Naive thymus-derived CD8-positive, alpha-beta T cell (primary cell): Measurements from ENCODE around the gene LTBP1. TPM values are rescaled to one million over a fixed set of nuclear protein-coding genes. Genes with fewer than 3 reads are reported as not detected.

ENCODE experiments used
- ATAC-seq, 2 donors: fragments of 150-1000 bp; cut with Tn5 transposase in 1 of 2; sonication (Bioruptor Pico), chemical (Tn5 transposase) in 1 of 2; 1 replicate in 1 of 2; 2 replicates in 1 of 2; pipeline ENCODE4 v1.10.0; 2021; ENCODE audit warnings: mild to moderate bottlenecking in 2 of 2, moderate library complexity in 2 of 2
- POLR2A ChIA-PET: fragments of 350-600 bp; sonication (Branson Sonifier 250); formaldehyde crosslinking; loops from one replicate; lab custom pipeline; 2021; ENCODE audit warnings: antibody characterized with exemption; lab: Charles Lee
- DNase-seq, 10 donors: peaks; one replicate each; pipeline versions ENCODE4 v3.0.0 to v3.0.0-alpha.2; 2020 to 2022
- H3K27ac Mint-ChIP-seq, 10 donors: one replicate each; pipeline ENCODE4 v1.8.0; 2020 to 2022; ENCODE audit warnings: mild to moderate bottlenecking in 10 of 10, mixed read lengths in 10 of 10, moderate library complexity in 4 of 10, inconsistent platforms in 1 of 10
- H3K27me3 Mint-ChIP-seq, 5 donors: one replicate each; pipeline ENCODE4 v1.8.0; 2021 to 2022; ENCODE audit warnings: mixed read lengths in 5 of 5
- H3K36me3 Mint-ChIP-seq, 3 donors: one replicate each; pipeline ENCODE4 v1.8.0; 2020 to 2022; ENCODE audit warnings: mixed read lengths in 3 of 3, mild to moderate bottlenecking in 2 of 3, inconsistent platforms in 1 of 3
- H3K4me1 Mint-ChIP-seq, 4 donors: one replicate each; pipeline ENCODE4 v1.8.0; 2021 to 2022; ENCODE audit warnings: mixed read lengths in 4 of 4
- H3K4me3 Mint-ChIP-seq, 10 donors: one replicate each; pipeline ENCODE4 v1.8.0; 2020 to 2022; ENCODE audit warnings: mild to moderate bottlenecking in 10 of 10, mixed read lengths in 10 of 10, moderate library complexity in 6 of 10, inconsistent platforms in 1 of 10
- H3K9me3 Mint-ChIP-seq, 9 donors: one replicate each; pipeline ENCODE4 v1.8.0; 2020 to 2022; ENCODE audit warnings: mixed read lengths in 9 of 9, mild to moderate bottlenecking in 3 of 9, inconsistent platforms in 1 of 9, moderate library complexity in 1 of 9
- microRNA-seq: library from miRNA; unstranded; fragments of <30 nt; microRNA quantifications from one replicate; pipeline ENCODE4 v1.2.0, GENCODE V29; 2022; ENCODE audit warnings: borderline microRNAs expressed
- polyA plus RNA-seq, 3 donors: library from polyadenylated mRNA; unstranded; fragments of 300-500 nt; fragmentation: Illumina TruSeq; gene quantifications; one replicate each; pipeline ENCODE4 v1.2.3, GENCODE V29; 2021
- total RNA-seq, 8 experiments: library from RNA in 2 of 8; stranded (reverse) in 2 of 8; gene quantifications; one replicate each; pipeline ENCODE4 v1.2.3 and lab custom pipeline; 2021 to 2026

The LTBP1 gene
- total and polyA plus RNA-seq, 5 experiments from 2014 or later, result 0.02 TPM; not detected in 4

DNA sequence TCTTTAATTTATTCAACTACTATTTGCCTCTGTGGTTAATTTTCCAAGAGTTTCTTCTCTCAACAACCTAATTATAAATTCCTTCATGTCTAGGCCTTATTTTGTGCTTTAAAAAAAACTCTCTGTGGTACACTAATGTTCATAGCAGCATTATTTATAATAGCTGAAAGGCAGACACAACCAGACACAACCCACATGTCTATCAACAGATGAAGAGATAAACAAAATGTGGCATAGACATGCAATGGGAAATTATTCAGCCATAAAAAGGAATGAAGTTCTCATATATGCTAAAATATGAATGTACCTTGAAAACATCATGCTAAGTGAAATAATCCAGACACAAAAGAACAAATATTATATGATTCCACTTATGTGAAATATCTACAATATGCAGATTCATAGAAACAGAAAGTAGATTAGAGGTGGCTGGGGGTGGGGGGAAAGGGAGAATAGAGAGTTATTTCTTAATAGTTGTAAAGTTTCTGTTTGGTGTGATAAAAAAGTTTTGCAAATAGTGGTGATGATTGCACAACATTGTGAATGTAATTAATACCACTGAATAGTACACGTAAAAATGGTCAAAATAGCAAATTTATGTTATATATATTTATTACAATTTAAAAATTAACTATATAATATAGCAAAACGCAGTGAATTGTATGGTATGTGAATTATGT, 501.6 kb downstream of the LTBP1 start:
- Mint-ChIP-seq H3K9me3 (peaks cover 0 to 19% (median 10%) of the 10 kb centered on the region in 9 donors), H3K4me3 (no peak overlapping the region), H3K27ac (no peak overlapping the region), H3K27me3 (no peaks in the 10 kb centered on the region), H3K36me3 (peaks cover 0 to 12% (median 0%) of the 10 kb centered on the region in 3 donors), H3K4me1 (no peaks in the 10 kb centered on the region)
- POLR2A ChIA-PET, result no interaction called here
- no peak for ATAC-seq
- DNase-seq, result no peak

Small RNA genes within 50 kb of the gene (microRNA-seq; reads per million reads assigned to microRNA genes)
- not detected for gene MIR4430
